GM12892 (cell line): Measurements from ENCODE around the gene HPN. TPM values are rescaled to one million over a fixed set of nuclear protein-coding genes. Genes with fewer than 3 reads are reported as not detected.
A peak's percentile ranks its signal among the peaks of the same experiment; 100 is the strongest.
"Not testable (repeated sequence)": the region's sequence is repeated elsewhere in the genome, so short reads cannot be mapped to it uniquely, and the experiment has no call there.

Experiments used
- DNase-seq: peaks from one replicate; pipeline ENCODE4 v3.0.0; 2011; ENCODE audit not compliant: insufficient read length
- FAIRE-seq: peaks from 2 replicates; lab custom pipeline; 2011; peaks lifted over from hg19 to GRCh38; lab: Jason Lieb, UNC
- POLR2A ChIP-seq: IDR thresholded peaks from 2 replicates; pipeline ENCODE4 v1.6.1; 2011; ENCODE audit warnings: low read depth, low read length, control low read depth
- POLR2AphosphoS5 ChIP-seq: IDR thresholded peaks from 2 replicates; pipeline ENCODE4 v1.6.1; 2011; ENCODE audit warnings: low read depth, low read length, control low read depth
- TAF1 ChIP-seq: IDR thresholded peaks from 2 replicates; pipeline ENCODE4 v1.6.1; 2011; ENCODE audit warnings: low read depth, mild to moderate bottlenecking, control low read depth, low read length, borderline replicate concordance
- polyA plus RNA-seq: library from polyadenylated mRNA; unstranded; fragments of >200 nt; gene quantifications from one replicate; pipeline ENCODE4 v1.2.1, GENCODE V29; 2012; ENCODE audit warnings: missing spikeins, inconsistent platforms; ENCODE audit not compliant: missing spikeins

The HPN gene
- not detected for polyA plus RNA-seq

DNA sequence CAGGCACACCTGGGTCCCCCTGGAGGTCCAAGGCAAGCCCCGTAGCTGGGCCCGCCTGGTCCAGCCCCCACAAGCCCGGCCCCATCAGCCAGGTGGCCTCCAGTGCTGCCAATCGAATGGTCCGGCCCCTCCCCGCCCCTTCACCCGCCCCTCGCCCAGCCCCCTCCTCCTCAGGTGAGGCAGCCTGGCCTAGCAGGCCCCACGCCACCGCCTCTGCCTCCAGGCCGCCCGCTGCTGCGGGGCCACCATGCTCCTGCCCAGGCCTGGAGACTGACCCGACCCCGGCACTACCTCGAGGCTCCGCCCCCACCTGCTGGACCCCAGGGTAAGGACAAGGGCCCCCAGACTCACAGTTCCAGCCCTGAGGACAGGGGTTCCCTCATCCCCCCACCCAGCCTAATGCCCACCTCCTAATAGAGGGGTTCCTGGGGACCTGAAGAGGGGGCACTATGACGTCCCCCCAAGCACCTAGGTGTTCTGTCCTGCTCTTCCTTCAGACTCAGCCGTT lies at the start of gene HPN:
HPN (plus strand) TSS at position 174 of the 508 bp plus-strand sequence. CDS start 786 bp downstream, outside the sequence.
- no peak for DNase-seq
- TF ChIP-seq POLR2AphosphoS5 (no peak), TAF1 (no peak), POLR2A (no peak)
- FAIRE-seq: no peak

DNA sequence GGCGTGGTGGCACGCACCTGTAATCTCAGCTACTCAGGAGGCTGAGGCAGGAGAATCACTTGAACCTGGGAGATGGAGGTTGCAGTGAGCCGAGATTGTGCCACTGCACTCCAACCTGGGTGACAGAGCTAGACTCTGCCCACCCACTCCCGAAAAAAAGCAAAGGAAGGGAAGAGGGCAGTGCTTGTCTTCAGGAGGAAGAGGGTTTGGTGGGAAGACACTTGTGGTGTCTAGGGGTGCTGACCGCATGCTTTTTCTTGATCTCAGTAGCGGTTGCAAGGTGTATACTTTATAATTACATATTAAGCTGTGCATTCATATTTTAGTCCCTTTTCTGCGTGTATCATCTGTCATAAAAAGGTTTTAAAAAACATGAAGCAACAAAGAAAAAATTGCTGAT lies 48.9 kb upstream of the HPN start:
- not testable (repeated sequence) for DNase-seq, FAIRE-seq

DNA sequence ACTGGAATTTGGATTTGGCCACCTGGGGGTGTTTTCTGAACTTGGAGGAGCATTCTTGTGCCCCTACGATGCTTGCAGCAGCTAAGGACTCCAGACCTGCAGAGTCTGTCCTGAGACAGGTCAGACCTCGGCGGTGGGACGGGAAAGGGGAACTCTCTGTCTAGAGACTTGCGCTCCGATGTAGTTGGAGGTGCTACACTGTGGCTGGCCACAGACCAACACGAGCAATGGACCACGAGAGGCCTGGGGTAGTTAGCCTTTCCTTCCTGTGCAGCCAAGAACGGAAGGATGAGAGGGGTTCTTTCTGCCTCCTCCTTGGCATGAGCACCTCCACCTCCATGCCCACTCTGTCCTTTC lies 47.3 kb upstream of the HPN start:
- no peak for TF ChIP-seq POLR2A
- no peak for TF ChIP-seq POLR2AphosphoS5
- TF ChIP-seq TAF1: no peak
- DNase-seq: no peak

DNA sequence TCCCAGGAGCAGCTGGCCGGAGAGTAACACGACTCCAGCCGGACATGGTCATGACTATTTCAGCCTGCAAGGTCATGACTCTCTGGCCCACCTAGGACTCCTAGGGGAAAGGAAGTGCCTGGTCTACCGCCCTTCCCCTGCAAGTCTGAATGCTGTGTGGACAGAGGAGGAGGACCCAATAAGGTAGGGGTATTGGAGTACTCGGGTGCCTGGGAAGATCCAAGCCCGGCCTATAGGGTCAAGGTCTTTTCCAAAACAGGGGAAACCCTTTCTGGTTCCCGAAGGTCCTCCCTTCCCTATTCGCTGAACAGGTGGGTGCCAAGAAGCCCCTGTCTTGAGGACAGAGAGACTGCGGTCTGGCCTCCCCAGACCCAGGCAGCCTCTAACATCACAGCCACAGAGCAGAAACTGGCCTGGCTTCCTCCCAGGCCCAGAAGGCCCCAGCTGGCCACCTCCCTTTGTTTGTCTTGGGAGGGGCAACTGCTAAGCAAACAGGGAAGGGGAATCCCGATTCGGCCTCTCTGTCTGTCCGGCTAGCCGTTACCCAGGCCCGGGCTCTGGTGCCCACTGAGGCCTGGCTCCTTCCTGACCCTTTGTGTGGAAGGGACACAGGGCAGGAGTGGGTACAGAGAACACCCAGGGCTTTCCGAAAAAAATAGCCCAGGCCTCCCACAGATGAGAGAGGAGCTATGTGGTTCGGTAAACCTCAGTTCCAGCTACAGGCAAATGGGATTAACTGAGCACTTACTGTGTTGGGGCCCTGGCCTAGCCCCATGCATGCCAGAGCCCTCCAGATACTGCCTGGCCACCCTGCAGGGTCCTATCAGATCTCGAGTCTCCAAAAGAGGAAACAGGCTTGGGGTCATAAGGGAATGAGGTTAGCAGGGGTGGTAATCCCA lies 46.6 kb upstream of the HPN start:
- no peak for FAIRE-seq
- TF ChIP-seq POLR2AphosphoS5 (no peak), TAF1 (no peak), POLR2A (no peak)
- DNase-seq: no peak

More for the DNA sequence above, 47.3 kb upstream of the HPN start:
- no peak for FAIRE-seq

DNA sequence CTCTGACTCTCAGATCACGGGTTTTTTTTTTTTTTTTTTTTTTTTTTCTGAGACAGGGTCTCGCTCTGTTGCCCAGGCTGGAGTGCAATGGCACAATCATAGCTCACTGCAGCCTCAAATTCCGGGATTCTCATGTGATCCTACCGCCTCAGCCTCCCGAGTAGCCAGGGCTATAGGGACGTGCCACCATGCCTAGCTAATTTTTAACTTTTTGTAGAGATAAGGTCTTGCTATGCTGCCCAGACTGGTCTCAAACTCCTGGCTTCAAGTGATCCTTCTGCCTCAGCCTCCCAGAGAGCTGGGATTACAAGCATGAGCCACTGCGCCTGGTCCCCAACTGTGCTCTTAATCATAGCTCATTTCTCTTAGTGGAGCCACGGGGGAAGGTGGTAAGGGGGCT lies 46.0 kb upstream of the HPN start:
- no peak for TF ChIP-seq POLR2A
- no peak for TF ChIP-seq POLR2AphosphoS5
- TF ChIP-seq TAF1: no peak
- no peak for FAIRE-seq
- no peak for DNase-seq

DNA sequence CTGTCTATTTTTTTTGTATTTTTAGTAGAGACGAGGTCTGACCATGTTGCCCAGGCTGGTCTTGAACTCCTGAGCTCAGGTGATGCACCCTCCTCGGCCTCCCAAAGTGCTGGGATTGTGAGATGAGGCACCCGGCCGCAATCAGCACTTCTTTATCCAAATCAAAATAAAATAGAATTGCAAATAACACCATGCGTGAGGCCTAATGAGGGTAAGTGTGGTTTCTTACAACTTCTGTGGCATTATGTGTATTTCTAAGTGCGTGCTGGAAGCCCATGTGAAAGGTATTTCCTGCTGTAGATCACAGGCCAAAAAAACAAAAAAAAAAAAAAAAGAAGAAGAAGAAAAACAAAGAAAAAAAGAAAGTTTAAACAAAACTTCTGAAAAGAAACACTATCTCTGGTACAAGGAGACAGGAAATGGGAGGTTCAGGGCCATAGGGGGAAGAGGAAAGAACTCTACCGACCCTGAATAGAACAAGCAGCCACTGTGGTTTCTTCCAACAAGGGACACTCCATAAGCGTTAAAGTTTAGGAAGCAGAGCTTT lies 44.4 kb upstream of the HPN start:
- TF ChIP-seq TAF1: no peak
- TF ChIP-seq POLR2AphosphoS5: no peak
- no peak for TF ChIP-seq POLR2A
- DNase-seq (no peak), FAIRE-seq (no peak)

DNA sequence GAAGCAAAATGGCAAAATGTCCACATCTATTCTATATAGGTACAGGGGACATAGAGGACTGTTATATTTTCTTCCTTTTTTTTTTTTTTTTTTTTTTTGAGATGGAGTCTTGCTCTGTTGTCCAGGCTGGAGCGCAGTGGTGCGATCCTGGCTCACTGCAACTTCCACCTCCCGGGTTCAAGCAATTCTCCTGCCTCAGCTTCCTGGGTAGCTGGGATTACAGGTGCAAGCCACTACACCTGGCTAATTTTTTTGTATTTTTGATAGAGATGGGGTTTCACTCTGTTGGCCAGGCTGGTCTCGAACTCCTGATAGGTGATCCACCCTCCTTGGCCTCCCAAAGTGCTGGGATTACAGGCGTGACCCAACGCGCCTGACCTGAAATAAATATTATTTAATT lies 43.3 kb upstream of the HPN start:
- not testable (repeated sequence) for DNase-seq, FAIRE-seq

DNA sequence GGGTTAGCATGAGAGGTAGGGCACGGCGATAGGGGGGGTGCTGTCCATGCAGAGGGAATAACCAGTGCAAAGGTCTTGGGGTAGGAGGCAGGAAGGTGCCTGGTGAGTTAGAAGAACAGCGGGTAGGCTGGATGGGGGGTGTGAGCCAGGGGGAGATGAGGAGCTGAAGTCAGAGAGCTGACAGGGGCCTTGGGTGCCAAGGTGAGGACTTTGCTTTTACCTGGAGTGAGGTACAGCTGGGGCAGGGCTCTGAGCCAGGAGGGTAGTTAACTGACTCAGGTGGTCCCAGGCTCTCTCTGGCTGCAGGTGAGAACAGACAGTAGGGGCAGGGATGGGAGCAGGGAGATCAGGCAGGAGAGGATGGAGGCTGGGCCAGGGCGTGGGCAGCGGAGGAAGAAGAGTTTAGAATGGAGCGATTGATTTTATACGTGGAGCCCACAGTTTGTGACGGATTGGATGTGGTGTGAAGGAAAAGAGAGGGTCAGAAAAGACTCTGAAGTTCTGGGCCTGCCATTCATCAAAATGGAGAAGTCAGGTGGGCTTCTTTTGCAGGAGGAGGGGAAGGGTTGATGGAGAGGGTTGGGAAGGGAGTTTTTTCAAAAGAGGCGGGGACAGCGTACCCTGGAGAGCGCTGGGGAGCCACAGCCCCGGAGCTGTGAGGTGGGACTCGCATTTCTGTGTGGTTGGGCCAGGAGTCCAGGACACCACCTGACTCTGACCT lies 42.6 kb upstream of the HPN start:
- no peak for DNase-seq
- TF ChIP-seq POLR2A (peak; percentile 33; the same call in 1 of the 2 replicates), POLR2AphosphoS5 (no peak)
- FAIRE-seq: no peak

DNA sequence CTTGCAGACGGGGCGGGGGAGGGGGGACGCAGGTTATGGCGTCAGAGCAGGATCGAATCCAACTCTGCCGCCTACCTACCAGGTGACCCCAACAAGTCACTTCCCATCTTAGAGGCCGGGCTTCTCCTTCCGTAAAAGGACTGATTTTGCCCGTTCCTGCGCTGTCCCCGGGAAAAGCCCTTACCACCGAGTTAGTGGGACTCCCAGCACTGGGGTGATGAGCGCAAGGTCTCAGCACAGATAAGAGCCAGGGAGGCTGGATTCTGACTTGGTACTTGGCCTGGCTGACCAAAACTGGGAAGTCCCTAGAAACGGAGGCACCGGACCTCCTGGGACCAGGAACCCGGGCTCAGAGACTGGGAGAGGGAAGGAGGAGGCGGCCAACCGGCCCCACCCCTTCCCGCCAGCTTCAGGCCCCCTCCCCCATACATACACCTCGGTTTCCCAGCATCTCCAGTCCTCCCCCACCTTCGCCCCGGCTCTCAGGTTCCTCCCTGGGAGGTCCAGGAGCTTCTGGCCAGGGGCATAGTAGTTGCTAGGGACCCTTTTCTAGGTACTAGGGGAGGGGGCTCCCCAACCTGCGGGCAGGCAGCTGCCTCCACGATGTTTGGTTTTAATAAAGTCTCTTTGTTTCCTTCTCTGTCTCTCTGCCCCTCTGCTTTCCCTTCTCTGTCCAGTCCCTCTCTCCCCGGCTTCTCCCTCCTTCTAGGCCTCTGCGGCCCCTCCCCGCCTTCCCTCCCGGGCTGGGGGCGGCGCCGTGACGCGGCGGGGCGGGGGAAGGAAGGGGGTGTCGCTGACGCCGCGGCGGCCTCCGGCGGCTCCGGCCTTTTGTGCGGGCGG lies 41.8 kb upstream of the HPN start, which contains the start of gene GRAMD1A:
GRAMD1A (plus strand) TSS at position 826 of the 840 bp plus-strand sequence. CDS start 156 bp downstream, outside the sequence.
- no peak for TF ChIP-seq TAF1
- TF ChIP-seq POLR2A: no peak; the same call in none of the 2 replicates
- peak; percentile 65 for TF ChIP-seq POLR2AphosphoS5
- FAIRE-seq (peak; percentile 88), DNase-seq (peak; percentile 94)

DNA sequence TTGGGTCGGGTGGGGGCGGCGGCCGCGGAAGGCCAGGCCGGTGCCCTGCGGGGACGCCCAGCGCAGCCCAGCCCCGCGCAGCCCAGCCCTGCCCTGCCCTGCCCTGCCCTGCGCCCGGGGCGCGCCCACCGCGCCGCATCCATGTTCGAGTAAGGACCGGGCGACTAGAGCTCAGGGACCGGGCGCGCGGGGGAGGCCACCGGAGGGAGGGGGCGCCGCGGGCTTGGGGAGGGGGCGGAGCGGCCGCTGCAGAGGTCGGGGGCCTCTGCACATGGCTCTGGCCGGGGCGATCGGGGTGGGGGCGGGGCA lies 41.2 kb upstream of the HPN start:
- FAIRE-seq (no peak), DNase-seq (no peak)
- TF ChIP-seq TAF1: no peak
- TF ChIP-seq POLR2A: no peak; the same call in 1 of the 2 replicates
- no peak for TF ChIP-seq POLR2AphosphoS5

DNA sequence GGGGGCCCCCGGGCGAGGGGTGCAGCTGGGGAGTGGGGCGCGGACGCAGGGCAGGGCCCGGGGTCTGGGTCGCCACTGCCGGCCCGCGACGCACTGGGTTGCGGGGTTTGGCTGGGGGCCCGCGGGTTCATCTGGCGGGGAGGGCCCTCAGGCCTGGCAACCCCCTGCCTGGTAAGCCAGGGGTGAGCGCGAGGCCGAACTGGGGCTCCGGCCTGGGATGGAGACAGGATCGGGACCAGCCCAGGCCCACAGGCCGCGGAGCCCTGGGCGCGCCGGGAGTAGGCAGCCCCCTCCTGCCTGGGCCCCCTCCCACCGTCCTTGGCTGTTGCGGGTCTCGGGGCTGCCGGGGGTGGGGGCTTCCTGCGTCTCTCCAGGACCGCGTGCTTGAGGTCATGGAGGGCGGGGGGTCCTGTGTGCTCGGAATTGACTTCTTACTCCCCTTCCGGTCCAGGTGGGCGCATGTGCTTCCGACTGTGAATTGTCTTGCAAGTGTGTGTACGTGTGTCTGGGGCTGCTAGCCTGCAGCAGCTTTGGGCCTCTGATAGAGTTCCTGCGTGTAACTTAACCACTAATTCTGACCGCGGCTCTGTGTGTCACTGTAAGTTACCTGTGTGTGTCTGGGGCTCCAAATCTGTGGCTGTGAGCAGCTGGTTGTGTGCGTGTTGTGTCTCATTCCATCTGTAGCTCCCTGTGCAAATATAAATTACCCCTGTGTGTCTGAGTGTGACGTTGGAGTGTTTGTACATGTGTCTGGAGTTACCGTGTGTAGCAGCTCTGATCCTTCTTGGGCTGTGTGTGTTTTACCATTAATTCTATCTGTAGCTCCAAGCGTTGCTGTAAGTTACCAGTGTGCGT lies 40.6 kb upstream of the HPN start:
- DNase-seq: no peak
- FAIRE-seq: peak; percentile 44
- peak; percentile 13; the same call in 1 of the 2 replicates for TF ChIP-seq TAF1
- peak; percentile 57; the same call in 1 of the 2 replicates for TF ChIP-seq POLR2A
- 0 out of 2 replicates have a peak, but pooled peaks have one; percentile 37 for TF ChIP-seq POLR2AphosphoS5
